IMR-90 (cell line): ENCODE data around the gene RNU2-1. TPM values are rescaled to one million over a fixed set of nuclear protein-coding genes. Genes with fewer than 3 reads are reported as not detected.

Experiments used
- ATAC-seq: fragments of 200-7000 bp; cut with Tn5 transposase; 2 replicates; pipeline ENCODE4 v1.9.1; 2020; ENCODE audit warnings: low read depth, mild to moderate bottlenecking, moderate library complexity
- BruUV-seq: library from RNA; stranded (reverse); fragments of 400-500 nt; replicated peaks from 2 replicates; lab custom pipeline; 2021; lab: Mats Ljungman, UMichigan
- CTCF ChIA-PET: fragments of 300-600 bp; formaldehyde crosslinking; extraction: SDS; loops from one replicate; lab custom pipeline; 2021; ENCODE audit warnings: antibody characterized with exemption; lab: Yijun Ruan, JAX
- POLR2A ChIA-PET: fragments of 300-600 bp; sonication (Branson Sonifier 250); formaldehyde crosslinking; loops from one replicate; lab custom pipeline; 2022; ENCODE audit warnings: antibody characterized with exemption; ENCODE audit not compliant: unreplicated experiment; lab: Charles Lee
- DNase-seq: peaks from one replicate; pipeline ENCODE4 v3.0.0; 2013
- H2AFZ ChIP-seq: replicated peaks from 2 replicates; pipeline ENCODE3; 2013; ENCODE audit warnings: low read length, mild to moderate bottlenecking; ENCODE audit not compliant: poor library complexity
- H2AK5ac ChIP-seq: 2 replicates; pipeline ENCODE4 v1.6.1; 2013; ENCODE audit warnings: low read depth, low read length, inconsistent platforms
- H2AK9ac ChIP-seq: replicated peaks from 2 replicates; pipeline ENCODE3; 2013; ENCODE audit warnings: mild to moderate bottlenecking, low read depth, low read length, moderate library complexity; ENCODE audit not compliant: poor library complexity
- H2BK120ac ChIP-seq: 2 replicates; pipeline ENCODE4 v1.6.1; 2013; ENCODE audit warnings: low read depth, low read length, inconsistent platforms
- H2BK15ac ChIP-seq: 3 replicates; pipeline ENCODE4 v1.6.1; 2013; ENCODE audit warnings: low read depth, low read length, inconsistent platforms
- H2BK20ac ChIP-seq: 2 replicates; pipeline ENCODE4 v1.6.1; 2013; ENCODE audit warnings: low read depth, mild to moderate bottlenecking, inconsistent platforms, low read length, moderate library complexity
- H2BK5ac ChIP-seq: 2 replicates; pipeline ENCODE4 v1.6.1; 2013; ENCODE audit warnings: mild to moderate bottlenecking, low read depth, low read length, inconsistent platforms; ENCODE audit not compliant: poor library complexity, severe bottlenecking
- H3K14ac ChIP-seq: replicated peaks from 2 replicates; pipeline ENCODE4 v1.6.1; 2013; ENCODE audit warnings: low read depth, low read length, inconsistent platforms
- H3K18ac ChIP-seq: 2 replicates; pipeline ENCODE4 v1.6.1; 2013; ENCODE audit warnings: low read depth, low read length, control low read depth
- H3K23ac ChIP-seq: 2 replicates; pipeline ENCODE4 v1.6.1; 2013; ENCODE audit warnings: low read depth, low read length, inconsistent platforms
- H3K27ac ChIP-seq: 2 replicates; pipeline ENCODE4 v1.5.1; 2013; ENCODE audit warnings: mild to moderate bottlenecking, control low read depth, low read length; ENCODE audit not compliant: insufficient read depth
- H3K27me3 ChIP-seq: 2 replicates; pipeline ENCODE4 v1.6.1; 2013; ENCODE audit warnings: low read length; ENCODE audit not compliant: control insufficient read depth, insufficient read depth
- H3K36me3 ChIP-seq: 2 replicates; pipeline ENCODE4 v1.6.1; 2013; ENCODE audit warnings: low read length, mixed read lengths; ENCODE audit not compliant: control insufficient read depth, insufficient read depth
- H3K4ac ChIP-seq: 2 replicates; pipeline ENCODE4 v1.6.1; 2013; ENCODE audit warnings: low read depth, low read length, inconsistent platforms
- H3K4me1 ChIP-seq: 2 replicates; pipeline ENCODE4 v1.6.1; 2013; ENCODE audit warnings: low read length, mixed read lengths; ENCODE audit not compliant: control insufficient read depth, insufficient read depth
- H3K4me2 ChIP-seq: 2 replicates; pipeline ENCODE4 v1.6.1; 2013; ENCODE audit warnings: low read depth, mild to moderate bottlenecking, control low read depth, low read length, moderate library complexity
- H3K4me3 ChIP-seq: 2 replicates; pipeline ENCODE4 v1.5.1; 2013; ENCODE audit warnings: low read depth, mild to moderate bottlenecking, control low read depth, low read length, moderate library complexity; ENCODE audit not compliant: insufficient read depth
- H3K56ac ChIP-seq: 2 replicates; pipeline ENCODE4 v1.6.1; 2013; ENCODE audit warnings: low read length, inconsistent platforms; ENCODE audit not compliant: insufficient read depth; ENCODE audit errors: extremely low read depth
- H3K79me1 ChIP-seq, 2 experiments: 2 replicates each; pipeline ENCODE4 v1.6.1; 2013; ENCODE audit warnings: low read length in 2 of 2, inconsistent platforms in 1 of 2, low read depth in 1 of 2
- H3K9ac ChIP-seq: 2 replicates; pipeline ENCODE4 v1.6.1; 2013; ENCODE audit warnings: low read depth, low read length, control low read depth
- H3K9me1 ChIP-seq: 2 replicates; pipeline ENCODE4 v1.6.1; 2013; ENCODE audit warnings: low read length, inconsistent platforms; ENCODE audit not compliant: insufficient read depth
- H3K9me3 ChIP-seq: 2 replicates; pipeline ENCODE4 v1.6.1; 2013; ENCODE audit warnings: low read length; ENCODE audit not compliant: control insufficient read depth, insufficient read depth
- H4K20me1 ChIP-seq: 2 replicates; pipeline ENCODE4 v1.6.1; 2013; ENCODE audit warnings: low read length, inconsistent platforms; ENCODE audit not compliant: insufficient read depth
- H4K5ac ChIP-seq: 2 replicates; pipeline ENCODE4 v1.6.1; 2013; ENCODE audit warnings: mild to moderate bottlenecking, low read depth, low read length, control low read depth
- H4K8ac ChIP-seq, 2 experiments: 2 replicates each; pipeline ENCODE4 v1.6.1; 2013; ENCODE audit warnings: low read depth in 2 of 2, low read length in 2 of 2, control low read depth in 1 of 2, inconsistent platforms in 1 of 2
- H4K91ac ChIP-seq: 2 replicates; pipeline ENCODE4 v1.6.1; 2013; ENCODE audit warnings: low read depth, low read length, inconsistent platforms; ENCODE audit not compliant: insufficient read depth
- BHLHE40 ChIP-seq: fragments of 150-350 bp; IDR thresholded peaks from 2 replicates; pipeline ENCODE4 v1.6.1; 2016; ENCODE audit warnings: mild to moderate bottlenecking, low read depth, low read length
- CHD1 ChIP-seq: IDR thresholded peaks from 2 replicates; pipeline ENCODE4 v1.6.1; 2012; ENCODE audit warnings: low read depth, low read length, improper control_type of control experiment
- FOS ChIP-seq: fragments of 150-350 bp; IDR thresholded peaks from 2 replicates; pipeline ENCODE4 v1.6.1; 2016; ENCODE audit warnings: low read depth, low read length
- MAFK ChIP-seq: IDR thresholded peaks from 2 replicates; pipeline ENCODE4 v1.6.1; 2012; ENCODE audit warnings: low read depth, low read length, improper control_type of control experiment
- MAZ ChIP-seq: IDR thresholded peaks from 2 replicates; pipeline ENCODE4 v1.6.1; 2012; ENCODE audit warnings: low read depth, mild to moderate bottlenecking, low read length, improper control_type of control experiment, moderate library complexity, borderline replicate concordance
- NFE2L2 ChIP-seq: fragments of 150-350 bp; IDR thresholded peaks from 2 replicates; pipeline ENCODE4 v1.6.1; 2016; ENCODE audit warnings: low read depth, mild to moderate bottlenecking, low read length
- POLR2A ChIP-seq: IDR thresholded peaks from 2 replicates; pipeline ENCODE4 v1.6.1; 2012; ENCODE audit warnings: mild to moderate bottlenecking, low read depth, low read length
- RAD21 ChIP-seq: IDR thresholded peaks from 2 replicates; pipeline ENCODE4 v1.6.1; 2012; ENCODE audit warnings: low read length, improper control_type of control experiment
- RCOR1 ChIP-seq: IDR thresholded peaks from 2 replicates; pipeline ENCODE4 v1.6.1; 2012; ENCODE audit warnings: mild to moderate bottlenecking, low read length, improper control_type of control experiment; ENCODE audit not compliant: insufficient replicate concordance
- RFX5 ChIP-seq: IDR thresholded peaks from 2 replicates; pipeline ENCODE4 v1.8.0; 2012; ENCODE audit warnings: low read depth, mild to moderate bottlenecking, low read length, moderate library complexity
- SMC3 ChIP-seq: fragments of 150-350 bp; IDR thresholded peaks from 2 replicates; pipeline ENCODE4 v1.6.1; 2016; ENCODE audit warnings: low read depth, mild to moderate bottlenecking, antibody characterized with exemption, low read length, moderate library complexity
- WGBS, 2 experiments: methylation state at CpG; one replicate each; pipeline versions ENCODE4 v1.1.5 to v1.1.7; 2013; ENCODE audit warnings: missing lambda C conversion rate in 2 of 2; ENCODE audit not compliant: insufficient read length in 1 of 2; ENCODE audit errors: extremely low coverage in 2 of 2; 5-methylcytosine and 5-hydroxymethylcytosine counted together
- dilution Hi-C: fragments of 300-500 bp; cut with HindIII; formaldehyde crosslinking; loops from one replicate; pipeline ENCODE4 v1.14.3; 2018; ENCODE audit warnings: low sequenced_read_pairs; ENCODE audit not compliant: unreplicated experiment
- in situ Hi-C: fragments of 300-500 bp; cut with MboI; formaldehyde crosslinking; loops from 3 replicates; pipeline ENCODE4 v1.14.3; 2019; ENCODE audit warnings: low sequenced_read_pairs, inconsistent platforms, mixed read lengths
- intact Hi-C: fragments of 100-400 bp; cut with micrococcal nuclease; formaldehyde crosslinking; loops from 2 replicates; pipeline ENCODE4 v1.10.0; 2022
- polyA plus RNA-seq, 3 experiments: library from polyadenylated mRNA; depleted of rRNA; stranded (reverse); fragments of >200 nt; gene quantifications; 2 replicates each; pipeline ENCODE4 v1.2.3, GENCODE V29; 2012; ENCODE audit warnings: low replicate concordance in 1 of 3
- total RNA-seq: library from RNA; depleted of rRNA; stranded (reverse); fragments of >200 nt; gene quantifications from 2 replicates; pipeline ENCODE4 v1.2.3, GENCODE V29; 2012
- TF ChIP-seq, protein P1 (sequence below): fragments of 150-350 bp; IDR thresholded peaks from 2 replicates; pipeline ENCODE4 v1.6.1; 2017; ENCODE audit warnings: mild to moderate bottlenecking, antibody characterized with exemption, low read length, low read depth
- TF ChIP-seq, protein P2 (sequence below): conservative IDR thresholded peaks from 2 replicates; pipeline ENCODE4 v1.5.1; 2012; ENCODE audit warnings: mild to moderate bottlenecking, low read depth, low read length, improper control_type of control experiment
- TF ChIP-seq, protein P3 (sequence below): fragments of 150-350 bp; IDR thresholded peaks from 2 replicates; pipeline ENCODE4 v1.6.1; 2016; ENCODE audit warnings: low read depth, mild to moderate bottlenecking, low read length, moderate library complexity, borderline replicate concordance

Gene RNU2-1
- total and polyA plus RNA-seq, 2 of the 4 experiments (the other 2 are of a cell fraction), result not detected

DNA sequence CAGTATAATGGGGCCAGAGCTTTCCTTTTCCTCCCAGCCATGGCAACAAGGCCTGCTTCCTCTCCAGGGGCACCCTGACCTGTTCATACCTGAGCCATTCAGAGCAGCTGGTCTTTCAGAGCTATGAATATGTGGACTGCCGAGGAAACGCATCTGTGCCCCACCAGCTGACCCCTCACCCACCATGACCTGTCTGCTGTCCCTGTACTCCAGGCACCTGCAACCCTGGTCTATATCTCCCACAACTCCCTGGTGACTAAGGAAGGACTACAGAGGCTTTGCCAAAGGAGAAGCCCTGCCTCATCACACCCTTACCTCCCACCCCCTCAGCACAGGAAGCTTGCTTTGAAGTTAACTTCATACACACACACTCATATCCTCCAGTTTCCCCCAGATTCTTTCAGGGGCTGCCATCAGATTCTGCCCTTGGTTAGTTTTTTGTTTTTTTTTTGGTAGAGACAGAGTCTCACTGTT lies 16.1 kb downstream of the RNU2-1 start:
- CTCF ChIA-PET, result no interaction called here
- in situ Hi-C loops, result loop anchor here (25.0 kb wide), 1 partner anchor 95 kb away; no protein-coding TSS in a partner anchor
- no CpG with 5 or more reads among the region's 2 CpGs for WGBS, 2 experiments

More for the DNA sequence above, 16.1 kb downstream of the RNU2-1 start:
- TF ChIP-seq, protein P1, sequence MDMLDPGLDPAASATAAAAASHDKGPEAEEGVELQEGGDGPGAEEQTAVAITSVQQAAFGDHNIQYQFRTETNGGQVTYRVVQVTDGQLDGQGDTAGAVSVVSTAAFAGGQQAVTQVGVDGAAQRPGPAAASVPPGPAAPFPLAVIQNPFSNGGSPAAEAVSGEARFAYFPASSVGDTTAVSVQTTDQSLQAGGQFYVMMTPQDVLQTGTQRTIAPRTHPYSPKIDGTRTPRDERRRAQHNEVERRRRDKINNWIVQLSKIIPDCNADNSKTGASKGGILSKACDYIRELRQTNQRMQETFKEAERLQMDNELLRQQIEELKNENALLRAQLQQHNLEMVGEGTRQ, result no peak
- TF ChIP-seq, protein P2, sequence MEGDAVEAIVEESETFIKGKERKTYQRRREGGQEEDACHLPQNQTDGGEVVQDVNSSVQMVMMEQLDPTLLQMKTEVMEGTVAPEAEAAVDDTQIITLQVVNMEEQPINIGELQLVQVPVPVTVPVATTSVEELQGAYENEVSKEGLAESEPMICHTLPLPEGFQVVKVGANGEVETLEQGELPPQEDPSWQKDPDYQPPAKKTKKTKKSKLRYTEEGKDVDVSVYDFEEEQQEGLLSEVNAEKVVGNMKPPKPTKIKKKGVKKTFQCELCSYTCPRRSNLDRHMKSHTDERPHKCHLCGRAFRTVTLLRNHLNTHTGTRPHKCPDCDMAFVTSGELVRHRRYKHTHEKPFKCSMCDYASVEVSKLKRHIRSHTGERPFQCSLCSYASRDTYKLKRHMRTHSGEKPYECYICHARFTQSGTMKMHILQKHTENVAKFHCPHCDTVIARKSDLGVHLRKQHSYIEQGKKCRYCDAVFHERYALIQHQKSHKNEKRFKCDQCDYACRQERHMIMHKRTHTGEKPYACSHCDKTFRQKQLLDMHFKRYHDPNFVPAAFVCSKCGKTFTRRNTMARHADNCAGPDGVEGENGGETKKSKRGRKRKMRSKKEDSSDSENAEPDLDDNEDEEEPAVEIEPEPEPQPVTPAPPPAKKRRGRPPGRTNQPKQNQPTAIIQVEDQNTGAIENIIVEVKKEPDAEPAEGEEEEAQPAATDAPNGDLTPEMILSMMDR, result no peak
- TF ChIP-seq SMC3, result no peak
- no peak for TF ChIP-seq MAFK
- TF ChIP-seq BHLHE40, result no peak
- TF ChIP-seq CHD1, result no peak
- TF ChIP-seq RAD21, result no peak
- TF ChIP-seq RFX5, result no peak
- TF ChIP-seq, protein P3, sequence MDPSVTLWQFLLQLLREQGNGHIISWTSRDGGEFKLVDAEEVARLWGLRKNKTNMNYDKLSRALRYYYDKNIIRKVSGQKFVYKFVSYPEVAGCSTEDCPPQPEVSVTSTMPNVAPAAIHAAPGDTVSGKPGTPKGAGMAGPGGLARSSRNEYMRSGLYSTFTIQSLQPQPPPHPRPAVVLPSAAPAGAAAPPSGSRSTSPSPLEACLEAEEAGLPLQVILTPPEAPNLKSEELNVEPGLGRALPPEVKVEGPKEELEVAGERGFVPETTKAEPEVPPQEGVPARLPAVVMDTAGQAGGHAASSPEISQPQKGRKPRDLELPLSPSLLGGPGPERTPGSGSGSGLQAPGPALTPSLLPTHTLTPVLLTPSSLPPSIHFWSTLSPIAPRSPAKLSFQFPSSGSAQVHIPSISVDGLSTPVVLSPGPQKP, result no peak
- no peak for TF ChIP-seq FOS
- no peak for TF ChIP-seq RCOR1
- TF ChIP-seq POLR2A, result no peak
- TF ChIP-seq NFE2L2, result no peak
- no peak for TF ChIP-seq MAZ
- no peaks in the 10 kb centered on the region for H3K27me3 ChIP-seq
- H3K56ac ChIP-seq, result no peak overlapping the region
- H3K18ac ChIP-seq, result no peak overlapping the region
- no peak for DNase-seq
- H3K79me1 ChIP-seq, result peaks cover 13 to 34% of the 10 kb centered on the region in 2 experiments
- H3K4me3 ChIP-seq, result no peak overlapping the region
- H3K14ac ChIP-seq, result no peak overlapping the region
- no peak overlapping the region for H2AFZ ChIP-seq
- H3K36me3 ChIP-seq, result peaks cover 39% of the 10 kb centered on the region
- no peak overlapping the region for H2BK20ac ChIP-seq
- no peak overlapping the region for H3K23ac ChIP-seq
- intact Hi-C loops, result loop anchor here (10.0 kb wide), 1 partner anchor 297 kb away; no protein-coding TSS in a partner anchor
- peaks cover 9% of the 10 kb centered on the region for H3K4me1 ChIP-seq
- no peak overlapping the region for H4K5ac ChIP-seq
- no peak overlapping the region for H4K8ac ChIP-seq
- no peak overlapping the region for H4K91ac ChIP-seq
- no peak overlapping the region for H3K4me2 ChIP-seq
- H4K20me1 ChIP-seq, result no peaks in the 10 kb centered on the region
- H2BK120ac ChIP-seq, result no peak overlapping the region
- dilution Hi-C loops, result no loop called here
- no peak overlapping the region for H3K9ac ChIP-seq
- H2BK15ac ChIP-seq, result no peak overlapping the region
- no peak overlapping the region for H3K4ac ChIP-seq
- H2AK5ac ChIP-seq, result no peak overlapping the region
- ATAC-seq, result no peak
- peaks cover 26% of the 10 kb centered on the region for H3K9me1 ChIP-seq
- POLR2A ChIA-PET, result no interaction called here
- H2BK5ac ChIP-seq, result no peak overlapping the region
- no peak overlapping the region for H3K27ac ChIP-seq
- H3K9me3 ChIP-seq, result no peaks in the 10 kb centered on the region
- no TSS peak for BruUV-seq
- no peak overlapping the region for H2AK9ac ChIP-seq
